Omental fat pad (tissue), 4 donors: Measurements from ENCODE around the gene PTEN. TPM values are rescaled to one million over a fixed set of nuclear protein-coding genes. Genes with fewer than 3 reads are reported as not detected.
"Not testable (repeated sequence)": the region's sequence is repeated elsewhere in the genome, so short reads cannot be mapped to it uniquely, and the experiment has no call there.

Source experiments
- ATAC-seq: fragments of 150-250 bp; one replicate; pipeline ENCODE4 v1.9.1; 2016; ENCODE audit warnings: mild to moderate bottlenecking, moderate library complexity; ENCODE audit not compliant: low FRiP score
- DNase-seq: peaks from one replicate; pipeline ENCODE4 v3.0.0-alpha.2; 2019; ENCODE audit warnings: low spot score
- total RNA-seq, 4 donors: library from RNA; depleted of rRNA; stranded (reverse); fragments of >200 nt; gene quantifications; one replicate each; pipeline ENCODE4 v1.1.0, GENCODE V29; 2016
- TF ChIP-seq, protein P1 (sequence below), 3 donors: fragments of 450-650 bp; IDR thresholded peaks; one replicate each; pipeline ENCODE4 v1.5.1; 2016 to 2017; ENCODE audit warnings: antibody characterized with exemption in 3 of 3, mild to moderate bottlenecking in 3 of 3, moderate library complexity in 2 of 3

The PTEN gene
- total RNA-seq, 4 donors from 2014 or later = 167 to 352 (median 285) TPM

GRCh38 chr10:87887146-87887545, 23.7 kb downstream of the PTEN start:
- DNase-seq = no peak
- TF ChIP-seq, protein P1, sequence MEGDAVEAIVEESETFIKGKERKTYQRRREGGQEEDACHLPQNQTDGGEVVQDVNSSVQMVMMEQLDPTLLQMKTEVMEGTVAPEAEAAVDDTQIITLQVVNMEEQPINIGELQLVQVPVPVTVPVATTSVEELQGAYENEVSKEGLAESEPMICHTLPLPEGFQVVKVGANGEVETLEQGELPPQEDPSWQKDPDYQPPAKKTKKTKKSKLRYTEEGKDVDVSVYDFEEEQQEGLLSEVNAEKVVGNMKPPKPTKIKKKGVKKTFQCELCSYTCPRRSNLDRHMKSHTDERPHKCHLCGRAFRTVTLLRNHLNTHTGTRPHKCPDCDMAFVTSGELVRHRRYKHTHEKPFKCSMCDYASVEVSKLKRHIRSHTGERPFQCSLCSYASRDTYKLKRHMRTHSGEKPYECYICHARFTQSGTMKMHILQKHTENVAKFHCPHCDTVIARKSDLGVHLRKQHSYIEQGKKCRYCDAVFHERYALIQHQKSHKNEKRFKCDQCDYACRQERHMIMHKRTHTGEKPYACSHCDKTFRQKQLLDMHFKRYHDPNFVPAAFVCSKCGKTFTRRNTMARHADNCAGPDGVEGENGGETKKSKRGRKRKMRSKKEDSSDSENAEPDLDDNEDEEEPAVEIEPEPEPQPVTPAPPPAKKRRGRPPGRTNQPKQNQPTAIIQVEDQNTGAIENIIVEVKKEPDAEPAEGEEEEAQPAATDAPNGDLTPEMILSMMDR (IDR thresholded peaks at IDR 0.05) = no peak
- no peak for ATAC-seq

- TF ChIP-seq, protein P1 (IDR thresholded peaks at IDR 0.05) = no peak
- ATAC-seq = no peak
- no peak for DNase-seq
Observed at GRCh38 chr10:87887548-87888289, 24.3 kb downstream of the PTEN start.

DNA sequence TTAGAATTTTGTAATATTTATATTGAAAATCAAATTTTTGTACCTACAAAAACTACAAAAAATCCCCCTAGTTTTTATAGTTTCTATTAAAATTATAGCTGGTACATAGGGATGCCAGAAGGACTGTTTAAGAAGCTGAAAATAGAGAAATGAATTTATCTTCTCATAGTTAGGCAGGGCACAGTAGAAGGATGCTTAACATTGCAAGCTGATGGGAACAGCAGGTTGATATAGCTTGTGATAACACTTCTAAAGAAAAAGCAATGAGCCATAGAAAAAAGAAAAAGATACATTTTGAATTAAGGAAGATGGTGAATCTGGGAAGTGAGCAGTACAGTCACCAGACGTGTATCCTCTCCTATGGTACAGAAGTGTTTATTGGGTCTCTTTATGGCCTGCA, 32.0 kb downstream of the PTEN start:
- ATAC-seq = no peak
- TF ChIP-seq, protein P1 (IDR thresholded peaks at IDR 0.05) = no peak
- DNase-seq = no peak

- ATAC-seq (no peak), DNase-seq (no peak)
- TF ChIP-seq, protein P1 (IDR thresholded peaks at IDR 0.05) = no peak
Observed at GRCh38 chr10:87896216-87896615, 32.8 kb downstream of the PTEN start.

DNA sequence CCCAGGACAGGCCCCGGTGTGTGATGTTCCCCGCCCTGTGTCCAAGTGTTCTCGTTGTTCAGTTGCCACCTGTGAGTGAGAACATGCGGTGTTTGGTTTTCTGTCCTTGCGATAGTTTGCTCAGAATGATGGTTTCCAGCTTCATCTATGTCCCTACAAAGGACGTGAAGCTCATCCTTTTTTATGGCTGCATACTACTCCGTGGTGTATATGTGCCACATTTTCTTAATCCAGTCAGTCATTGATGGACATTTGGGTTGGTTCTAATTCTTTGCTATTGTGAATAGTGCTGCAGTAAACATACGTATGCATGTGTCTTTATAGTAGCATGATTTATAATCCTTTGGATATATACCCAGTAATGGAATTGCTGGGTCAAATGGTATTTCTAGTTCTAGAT, 34.5 kb downstream of the PTEN start:
- not testable (repeated sequence) for ATAC-seq, DNase-seq

DNA sequence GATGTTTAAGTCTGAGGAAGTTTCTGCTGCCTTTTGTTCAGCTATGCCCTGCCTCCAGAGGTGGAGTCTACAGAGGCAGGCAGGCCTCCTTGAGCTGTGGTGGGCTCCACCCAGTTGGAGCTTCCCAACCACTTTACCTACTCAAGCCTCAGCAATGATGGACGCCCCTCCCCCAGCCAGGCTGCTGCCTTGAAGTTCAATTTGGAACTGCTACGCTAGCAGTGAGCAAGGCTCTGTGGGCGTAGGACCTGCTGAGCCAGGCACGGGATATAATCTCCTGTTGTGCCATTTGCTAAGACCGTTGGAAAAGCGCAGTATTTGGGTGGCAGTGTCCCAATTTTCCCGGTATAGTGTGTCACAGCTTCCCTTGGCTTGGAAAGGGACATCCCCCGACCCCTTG, 40.0 kb downstream of the PTEN start:
- ATAC-seq, DNase-seq: not testable (repeated sequence)

GRCh38 chr10:87913156-87913921, 49.9 kb downstream of the PTEN start:
- TF ChIP-seq, protein P1 (IDR thresholded peaks at IDR 0.05) = no peak
- DNase-seq = no peak
- no peak for ATAC-seq

DNA sequence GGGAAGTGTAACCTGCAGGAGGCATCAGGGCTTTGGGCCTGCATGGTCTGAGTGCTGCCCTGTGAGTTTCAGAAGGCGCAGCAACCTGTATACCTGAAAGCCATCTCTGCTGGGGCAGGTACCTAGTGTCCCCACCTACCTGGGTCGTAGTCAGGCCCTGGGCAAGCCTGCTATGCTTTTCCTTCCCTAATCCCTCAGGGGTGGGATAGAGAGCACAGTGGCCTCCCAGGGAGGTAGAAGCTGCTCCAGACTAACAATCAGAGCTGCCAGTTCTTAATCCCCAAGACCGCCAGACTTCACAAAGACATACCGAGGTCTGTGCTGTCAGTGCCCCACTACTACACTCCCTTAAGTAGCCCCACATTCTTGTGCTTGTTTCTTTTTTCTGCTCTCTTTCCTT, 52.0 kb downstream of the PTEN start:
- DNase-seq = no peak
- TF ChIP-seq, protein P1 (IDR thresholded peaks at IDR 0.05) = no peak
- no peak for ATAC-seq
